RWPE2 (cell line): ENCODE measurements around the gene RPS6KA2.

Experiments
- ATAC-seq: fragments of 200-7000 bp; cut with Tn5 transposase; 3 replicates; pipeline ENCODE4 v1.9.1; 2021; ENCODE audit warnings: low read depth
- DNase-seq: peaks from one replicate; pipeline ENCODE4 v3.0.0-alpha.2; 2020; ENCODE audit warnings: low spot score
- H3K27ac ChIP-seq: fragments of 450-650 bp; 2 replicates; pipeline ENCODE4 v1.5.1; 2017; ENCODE audit warnings: mild to moderate bottlenecking; ENCODE audit not compliant: poor library complexity, severe bottlenecking
- H3K27me3 ChIP-seq: fragments of 250-450 bp; sonication (Bioruptor Pico); 2 replicates; pipeline ENCODE4 v1.5.1; 2021; ENCODE audit warnings: mild to moderate bottlenecking, moderate library complexity; ENCODE audit not compliant: insufficient read depth, poor library complexity, severe bottlenecking
- H3K36me3 ChIP-seq: fragments of 250-450 bp; sonication (Bioruptor Pico); 2 replicates; pipeline ENCODE4 v1.5.1; 2020; ENCODE audit warnings: low read depth, mild to moderate bottlenecking, moderate library complexity
- H3K4me1 ChIP-seq: fragments of 250-450 bp; sonication (Bioruptor Pico); 2 replicates; pipeline ENCODE4 v1.5.1; 2021; ENCODE audit warnings: mild to moderate bottlenecking, moderate library complexity; ENCODE audit not compliant: insufficient read depth, poor library complexity, severe bottlenecking
- H3K4me3 ChIP-seq: fragments of 250-450 bp; sonication (Bioruptor Pico); 2 replicates; pipeline ENCODE4 v1.5.1; 2021; ENCODE audit warnings: mild to moderate bottlenecking, moderate library complexity; ENCODE audit not compliant: severe bottlenecking
- H3K9me3 ChIP-seq: fragments of 250-450 bp; sonication (Bioruptor Pico); 2 replicates; pipeline ENCODE4 v1.5.1; 2021; ENCODE audit warnings: mild to moderate bottlenecking, moderate library complexity; ENCODE audit not compliant: severe bottlenecking
- TF ChIP-seq, protein P1 (sequence below): fragments of 450-650 bp; IDR thresholded peaks from one replicate; pipeline ENCODE4 v1.5.1; 2017; ENCODE audit warnings: mild to moderate bottlenecking, moderate library complexity; ENCODE audit not compliant: poor library complexity, severe bottlenecking

Gene RPS6KA2

DNA sequence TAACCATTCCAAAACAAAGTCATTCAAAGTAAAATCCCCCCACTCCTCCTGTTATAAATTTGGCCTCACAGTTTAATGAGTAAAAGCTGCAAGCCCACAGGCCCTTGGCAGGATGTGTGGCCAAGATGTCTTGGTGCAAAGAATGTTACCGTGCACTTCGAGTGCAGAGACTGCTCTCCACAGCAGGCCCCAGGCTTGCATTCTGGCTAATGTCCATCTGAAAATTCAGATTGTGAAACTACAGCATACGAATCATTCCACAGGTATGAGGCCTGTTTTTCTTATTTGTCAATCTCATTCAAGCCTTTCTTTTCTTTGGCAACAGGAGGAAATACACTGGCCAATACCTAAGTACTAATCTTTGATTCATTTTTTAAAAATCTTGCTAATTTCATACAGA lies 7.1 kb downstream of the RPS6KA2 start:
- peak overlapping the region; percentile 97 for H3K27ac ChIP-seq
- no peak overlapping the region for H3K4me3 ChIP-seq
- no peaks in the 10 kb centered on the region for H3K27me3 ChIP-seq
- no peak for DNase-seq
- peaks cover 24% of the 10 kb centered on the region for H3K36me3 ChIP-seq
- peaks cover 67% of the 10 kb centered on the region for H3K4me1 ChIP-seq
- no peaks in the 10 kb centered on the region for H3K9me3 ChIP-seq
- TF ChIP-seq, protein P1, sequence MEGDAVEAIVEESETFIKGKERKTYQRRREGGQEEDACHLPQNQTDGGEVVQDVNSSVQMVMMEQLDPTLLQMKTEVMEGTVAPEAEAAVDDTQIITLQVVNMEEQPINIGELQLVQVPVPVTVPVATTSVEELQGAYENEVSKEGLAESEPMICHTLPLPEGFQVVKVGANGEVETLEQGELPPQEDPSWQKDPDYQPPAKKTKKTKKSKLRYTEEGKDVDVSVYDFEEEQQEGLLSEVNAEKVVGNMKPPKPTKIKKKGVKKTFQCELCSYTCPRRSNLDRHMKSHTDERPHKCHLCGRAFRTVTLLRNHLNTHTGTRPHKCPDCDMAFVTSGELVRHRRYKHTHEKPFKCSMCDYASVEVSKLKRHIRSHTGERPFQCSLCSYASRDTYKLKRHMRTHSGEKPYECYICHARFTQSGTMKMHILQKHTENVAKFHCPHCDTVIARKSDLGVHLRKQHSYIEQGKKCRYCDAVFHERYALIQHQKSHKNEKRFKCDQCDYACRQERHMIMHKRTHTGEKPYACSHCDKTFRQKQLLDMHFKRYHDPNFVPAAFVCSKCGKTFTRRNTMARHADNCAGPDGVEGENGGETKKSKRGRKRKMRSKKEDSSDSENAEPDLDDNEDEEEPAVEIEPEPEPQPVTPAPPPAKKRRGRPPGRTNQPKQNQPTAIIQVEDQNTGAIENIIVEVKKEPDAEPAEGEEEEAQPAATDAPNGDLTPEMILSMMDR = no peak
- peak; percentile 84 for ATAC-seq

DNA sequence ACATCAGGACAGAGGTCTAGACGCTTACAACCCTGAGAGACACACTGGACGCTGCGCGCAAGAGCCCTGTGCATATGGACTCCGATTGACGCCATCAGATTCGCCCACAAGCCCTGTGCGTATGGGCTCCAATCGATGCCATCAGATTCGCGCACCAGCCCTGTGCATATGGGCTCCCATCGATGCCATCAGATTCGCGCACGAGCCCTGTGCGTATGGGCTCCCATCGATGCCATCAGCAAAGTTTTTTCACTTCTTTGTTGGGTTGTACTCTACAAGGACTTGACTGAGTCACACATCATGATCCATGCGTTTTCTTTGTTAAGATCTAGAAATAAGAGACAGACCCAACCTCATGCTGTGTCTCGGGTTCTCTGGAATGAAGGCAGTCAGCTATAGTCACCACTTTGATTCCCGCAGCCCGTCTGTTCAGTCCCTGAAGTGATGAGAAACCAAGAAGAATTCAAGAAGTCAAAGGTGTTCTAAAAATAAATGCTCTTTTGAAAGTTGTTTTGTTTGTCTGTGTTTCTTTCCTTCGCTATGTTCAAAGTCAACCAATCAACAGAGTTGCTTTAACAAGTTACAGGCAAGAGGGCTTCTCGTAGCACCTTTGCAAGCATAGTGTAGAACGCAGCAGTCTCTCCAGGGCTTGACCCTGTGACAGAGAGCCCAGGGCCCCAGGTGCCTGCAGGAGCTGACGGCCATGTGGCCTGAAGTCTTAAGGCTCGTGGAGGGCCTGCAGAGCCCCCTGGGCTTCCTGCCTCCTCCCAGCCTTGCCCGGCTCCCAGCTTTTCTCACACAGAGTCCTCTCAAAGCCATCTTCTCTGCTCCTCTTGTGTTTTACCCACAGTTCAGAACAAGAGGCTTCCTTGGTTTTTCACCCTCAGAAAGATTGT lies 7.9 kb downstream of the RPS6KA2 start:
- Histone ChIP-seq H3K27me3 (no peaks in the 10 kb centered on the region), H3K27ac (peak overlapping the region; percentile 97), H3K36me3 (peaks cover 24% of the 10 kb centered on the region), H3K4me1 (peaks cover 59% of the 10 kb centered on the region), H3K4me3 (no peak overlapping the region), H3K9me3 (no peaks in the 10 kb centered on the region)
- DNase-seq (no peak), ATAC-seq (no peak)
- TF ChIP-seq, protein P1 = no peak

DNA sequence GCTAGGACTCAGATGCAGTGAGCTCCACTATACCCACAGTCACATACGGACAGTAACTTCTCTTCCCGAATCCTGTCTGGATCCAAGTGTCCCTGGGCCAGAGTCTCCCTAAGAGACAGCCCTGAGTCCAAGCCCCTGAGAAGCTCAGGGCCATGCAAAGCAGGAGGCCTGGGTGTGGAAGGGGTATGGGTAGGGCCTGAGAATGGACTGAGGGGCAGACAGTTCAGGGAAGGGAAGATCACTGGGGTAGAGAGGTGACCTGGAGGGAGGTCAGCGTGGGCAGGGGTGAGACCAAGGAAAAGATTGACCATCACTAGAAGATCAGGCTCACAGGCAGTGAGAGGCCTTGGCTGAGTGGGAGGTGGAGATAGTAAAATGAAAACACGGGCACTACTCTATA lies 8.8 kb downstream of the RPS6KA2 start:
- H3K4me3 ChIP-seq = no peak overlapping the region
- H3K27me3 ChIP-seq = no peaks in the 10 kb centered on the region
- ATAC-seq (no peak), DNase-seq (no peak)
- H3K27ac ChIP-seq = no peak overlapping the region
- H3K9me3 ChIP-seq = no peaks in the 10 kb centered on the region
- TF ChIP-seq, protein P1 = no peak
- peaks cover 24% of the 10 kb centered on the region for H3K36me3 ChIP-seq
- H3K4me1 ChIP-seq = peaks cover 51% of the 10 kb centered on the region

DNA sequence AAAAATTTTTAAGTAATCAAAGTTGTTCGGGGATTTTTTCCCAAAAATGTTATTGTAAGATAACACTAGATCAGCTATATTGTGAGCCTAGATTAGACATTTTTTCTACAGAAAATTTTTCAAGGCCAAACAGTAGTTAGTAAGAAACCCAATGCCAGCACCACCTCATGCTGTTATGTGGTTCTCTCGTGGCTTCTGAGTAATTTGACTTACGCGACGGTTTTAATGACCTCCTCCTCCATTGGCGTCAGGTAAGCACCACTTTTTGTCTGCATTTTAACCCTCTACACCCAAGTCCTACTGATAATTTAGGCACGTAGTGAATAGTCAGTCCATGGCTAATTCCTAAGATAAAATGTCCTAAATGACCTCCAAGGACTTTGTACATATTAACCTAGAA lies 9.7 kb downstream of the RPS6KA2 start:
- H3K9me3 ChIP-seq = no peaks in the 10 kb centered on the region
- TF ChIP-seq, protein P1 = no peak
- H3K4me1 ChIP-seq = peaks cover 42% of the 10 kb centered on the region
- H3K36me3 ChIP-seq = peaks cover 24% of the 10 kb centered on the region
- no peak overlapping the region for H3K27ac ChIP-seq
- no peak for ATAC-seq
- no peak overlapping the region for H3K4me3 ChIP-seq
- DNase-seq = no peak
- H3K27me3 ChIP-seq = no peaks in the 10 kb centered on the region
